Upper lobe of left lung (tissue), 6 donors: ENCODE results near the gene PPP1R9B. TPM values are rescaled to one million over a fixed set of nuclear protein-coding genes. Genes with fewer than 3 reads are reported as not detected.

Experiments
- ATAC-seq, 2 donors: fragments of 200-7000 bp; cut with Tn5 transposase; one replicate each; pipeline ENCODE4 v1.9.1; 2022; ENCODE audit warnings: mild to moderate bottlenecking in 2 of 2, moderate library complexity in 2 of 2; ENCODE audit not compliant: low FRiP score in 2 of 2
- DNase-seq, 2 donors: peaks; one replicate each; pipeline ENCODE4 v3.0.0-alpha.2; 2019 to 2020
- H3K27ac ChIP-seq, 4 donors: fragments of 200-600 bp; sonication (generic); one replicate each; pipeline ENCODE4 v1.5.1; 2016 to 2019
- H3K27me3 ChIP-seq, 4 donors: fragments of 200-600 bp; sonication (generic); one replicate each; pipeline ENCODE4 v1.5.1; 2017 to 2019
- H3K36me3 ChIP-seq, 4 donors: fragments of 200-600 bp; sonication (generic); one replicate each; pipeline ENCODE4 v1.5.1; 2016 to 2019
- H3K4me1 ChIP-seq, 4 donors: fragments of 200-600 bp; sonication (generic); one replicate each; pipeline ENCODE4 v1.5.1; 2018 to 2019
- H3K4me3 ChIP-seq, 4 donors: fragments of 200-600 bp; sonication (generic); one replicate each; pipeline ENCODE4 v1.5.1; 2017 to 2019; ENCODE audit warnings: mild to moderate bottlenecking in 2 of 4, moderate library complexity in 1 of 4
- H3K9me3 ChIP-seq, 4 donors: fragments of 200-600 bp; sonication (generic); one replicate each; pipeline ENCODE4 v1.5.1; 2018 to 2019
- CTCF ChIP-seq, 6 experiments: fragments of 450-650 bp in 4 of 6; fragments of 200-600 bp in 2 of 6; sonication (generic) in 2 of 6; IDR thresholded peaks; one replicate each; pipeline ENCODE4 v1.5.1; 2016 to 2019; ENCODE audit warnings: antibody characterized with exemption in 6 of 6
- EP300 ChIP-seq, 4 donors: sonication (generic); formaldehyde crosslinking; IDR thresholded peaks; one replicate each; pipeline ENCODE4 v1.5.1; 2017; ENCODE audit warnings: antibody characterized with exemption in 4 of 4, control low read depth in 2 of 4
- POLR2A ChIP-seq, 4 donors: fragments of 450-650 bp; IDR thresholded peaks; one replicate each; pipeline ENCODE4 v1.5.1; 2016 to 2017; ENCODE audit warnings: antibody characterized with exemption in 4 of 4, mild to moderate bottlenecking in 2 of 4
- POLR2AphosphoS5 ChIP-seq, 2 donors: sonication (generic); formaldehyde crosslinking; IDR thresholded peaks; one replicate each; pipeline ENCODE4 v1.5.1; 2017; ENCODE audit warnings: antibody characterized with exemption in 2 of 2
- WGBS, 2 donors: methylation state at CpG; one replicate each; pipeline ENCODE4 v1.1.5; 2017 to 2018; 5-methylcytosine and 5-hydroxymethylcytosine counted together
- total RNA-seq, 6 donors: library from RNA; depleted of rRNA in 4 of 6; stranded (reverse); fragments of >200 nt in 4 of 6; gene quantifications; one replicate each; pipeline versions ENCODE4 v1.1.0 to v1.2.1, GENCODE V29; 2016 to 2021
- donor health status: DM: no; HTN: no; CAD: no; lungs with moderate emphysema.
- donor health status: DM: no; HTN: yes; CAD: no; lungs with severe emphysema.

Gene PPP1R9B
- total RNA-seq, 6 donors from 2014 or later = 37.5 to 121 (median 74.7) TPM

GRCh38 chr17:50196826-50197225, 46.3 kb upstream of the PPP1R9B start:
- TF ChIP-seq POLR2A (IDR thresholded peaks at IDR 0.05) (no peak), CTCF (IDR thresholded peaks at IDR 0.05) (no peak), POLR2AphosphoS5 (IDR thresholded peaks at IDR 0.05) (no peak), EP300 (IDR thresholded peaks at IDR 0.05) (no peak)
- no peak for ATAC-seq
- peaks cover 0 to 10% (median 3%) of the 10 kb centered on the region in 4 donors for H3K27me3 ChIP-seq
- peak overlapping the region in 2 of 4 donors; percentile 38 to 57 for H3K27ac ChIP-seq
- H3K4me3 ChIP-seq = no peak overlapping the region
- DNase-seq = no peak
- peaks cover 0 to 49% (median 20%) of the 10 kb centered on the region in 4 donors for H3K36me3 ChIP-seq
- peaks cover 18 to 32% (median 25%) of the 10 kb centered on the region in 4 donors for H3K4me1 ChIP-seq
- WGBS, 2 donors = 86 to 88% methylated on average over 6 of the region's 6 CpGs
- no peaks in the 10 kb centered on the region for H3K9me3 ChIP-seq

GRCh38 chr17:50196036-50196435, 45.6 kb upstream of the PPP1R9B start:
- H3K4me1 ChIP-seq = peaks cover 16 to 24% (median 20%) of the 10 kb centered on the region in 4 donors
- TF ChIP-seq CTCF (IDR thresholded peaks at IDR 0.05) (no peak), POLR2A (IDR thresholded peaks at IDR 0.05) (no peak), EP300 (IDR thresholded peaks at IDR 0.05) (no peak), POLR2AphosphoS5 (IDR thresholded peaks at IDR 0.05) (no peak)
- H3K4me3 ChIP-seq = no peak overlapping the region
- H3K36me3 ChIP-seq = peaks cover 0 to 57% (median 24%) of the 10 kb centered on the region in 4 donors
- WGBS, 2 donors = 78% methylated on average over 4 of the region's 5 CpGs; no CpG with 5 or more reads in 1 of the 2 donors
- peak overlapping the region in 2 of 4 donors; percentile 26 to 57 for H3K27ac ChIP-seq
- H3K9me3 ChIP-seq = no peaks in the 10 kb centered on the region
- ATAC-seq = no peak
- DNase-seq = no peak
- H3K27me3 ChIP-seq = peaks cover 0 to 3% (median under 1%) of the 10 kb centered on the region in 4 donors

- Histone ChIP-seq H3K27me3 (no peaks in the 10 kb centered on the region), H3K36me3 (peaks cover 0 to 66% (median 26%) of the 10 kb centered on the region in 4 donors), H3K4me1 (peaks cover 8 to 16% (median 11%) of the 10 kb centered on the region in 4 donors), H3K4me3 (no peak overlapping the region), H3K27ac (peak overlapping the region in 1 of 4 donors; percentile 26), H3K9me3 (no peaks in the 10 kb centered on the region)
- WGBS, 2 donors = 88 to 90% methylated on average over 17 of the region's 17 CpGs
- peak in 1 of 2 donors; percentile 63 for DNase-seq
- no peak for TF ChIP-seq POLR2AphosphoS5 (IDR thresholded peaks at IDR 0.05)
- no peak for TF ChIP-seq POLR2A (IDR thresholded peaks at IDR 0.05)
- TF ChIP-seq EP300 (IDR thresholded peaks at IDR 0.05) = no peak
- TF ChIP-seq CTCF (IDR thresholded peaks at IDR 0.05) = no peak
- ATAC-seq = no peak
Measured at GRCh38 chr17:50194934-50195865, 44.7 kb upstream of the PPP1R9B start.

- peak in 1 of 2 donors; percentile 49 for DNase-seq
- no peak for ATAC-seq
- Histone ChIP-seq H3K27ac (no peak overlapping the region), H3K4me3 (no peak overlapping the region), H3K9me3 (no peaks in the 10 kb centered on the region), H3K4me1 (peaks cover 0 to 8% (median 5%) of the 10 kb centered on the region in 4 donors), H3K27me3 (no peaks in the 10 kb centered on the region), H3K36me3 (peaks cover 0 to 74% (median 30%) of the 10 kb centered on the region in 4 donors)
- no peak for TF ChIP-seq POLR2AphosphoS5 (IDR thresholded peaks at IDR 0.05)
- no peak for TF ChIP-seq EP300 (IDR thresholded peaks at IDR 0.05)
- no peak for TF ChIP-seq CTCF (IDR thresholded peaks at IDR 0.05)
- TF ChIP-seq POLR2A (IDR thresholded peaks at IDR 0.05) = no peak
- 75 to 80% methylated on average over 2 to 25 of the region's 25 CpGs for WGBS, 2 donors
Measured at GRCh38 chr17:50194140-50194933, 43.9 kb upstream of the PPP1R9B start.
